ENCODE data around the gene DHX30. TPM values are rescaled to one million over a fixed set of nuclear protein-coding genes. Genes with fewer than 3 reads are reported as not detected.

DHX30 gene, protein sequence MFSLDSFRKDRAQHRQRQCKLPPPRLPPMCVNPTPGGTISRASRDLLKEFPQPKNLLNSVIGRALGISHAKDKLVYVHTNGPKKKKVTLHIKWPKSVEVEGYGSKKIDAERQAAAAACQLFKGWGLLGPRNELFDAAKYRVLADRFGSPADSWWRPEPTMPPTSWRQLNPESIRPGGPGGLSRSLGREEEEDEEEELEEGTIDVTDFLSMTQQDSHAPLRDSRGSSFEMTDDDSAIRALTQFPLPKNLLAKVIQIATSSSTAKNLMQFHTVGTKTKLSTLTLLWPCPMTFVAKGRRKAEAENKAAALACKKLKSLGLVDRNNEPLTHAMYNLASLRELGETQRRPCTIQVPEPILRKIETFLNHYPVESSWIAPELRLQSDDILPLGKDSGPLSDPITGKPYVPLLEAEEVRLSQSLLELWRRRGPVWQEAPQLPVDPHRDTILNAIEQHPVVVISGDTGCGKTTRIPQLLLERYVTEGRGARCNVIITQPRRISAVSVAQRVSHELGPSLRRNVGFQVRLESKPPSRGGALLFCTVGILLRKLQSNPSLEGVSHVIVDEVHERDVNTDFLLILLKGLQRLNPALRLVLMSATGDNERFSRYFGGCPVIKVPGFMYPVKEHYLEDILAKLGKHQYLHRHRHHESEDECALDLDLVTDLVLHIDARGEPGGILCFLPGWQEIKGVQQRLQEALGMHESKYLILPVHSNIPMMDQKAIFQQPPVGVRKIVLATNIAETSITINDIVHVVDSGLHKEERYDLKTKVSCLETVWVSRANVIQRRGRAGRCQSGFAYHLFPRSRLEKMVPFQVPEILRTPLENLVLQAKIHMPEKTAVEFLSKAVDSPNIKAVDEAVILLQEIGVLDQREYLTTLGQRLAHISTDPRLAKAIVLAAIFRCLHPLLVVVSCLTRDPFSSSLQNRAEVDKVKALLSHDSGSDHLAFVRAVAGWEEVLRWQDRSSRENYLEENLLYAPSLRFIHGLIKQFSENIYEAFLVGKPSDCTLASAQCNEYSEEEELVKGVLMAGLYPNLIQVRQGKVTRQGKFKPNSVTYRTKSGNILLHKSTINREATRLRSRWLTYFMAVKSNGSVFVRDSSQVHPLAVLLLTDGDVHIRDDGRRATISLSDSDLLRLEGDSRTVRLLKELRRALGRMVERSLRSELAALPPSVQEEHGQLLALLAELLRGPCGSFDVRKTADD
- polyA plus RNA-seq (2012; rRNA removed), result 86.3 and 90.4 TPM in 2 replicates
- polyA plus RNA-seq (2012; cell fraction: cytosol; rRNA removed), result 33.8 and 48.6 TPM in 2 replicates
- 229 and 256 TPM in 2 replicates for polyA plus RNA-seq (2012; cell fraction: nucleus; rRNA removed)

DNA sequence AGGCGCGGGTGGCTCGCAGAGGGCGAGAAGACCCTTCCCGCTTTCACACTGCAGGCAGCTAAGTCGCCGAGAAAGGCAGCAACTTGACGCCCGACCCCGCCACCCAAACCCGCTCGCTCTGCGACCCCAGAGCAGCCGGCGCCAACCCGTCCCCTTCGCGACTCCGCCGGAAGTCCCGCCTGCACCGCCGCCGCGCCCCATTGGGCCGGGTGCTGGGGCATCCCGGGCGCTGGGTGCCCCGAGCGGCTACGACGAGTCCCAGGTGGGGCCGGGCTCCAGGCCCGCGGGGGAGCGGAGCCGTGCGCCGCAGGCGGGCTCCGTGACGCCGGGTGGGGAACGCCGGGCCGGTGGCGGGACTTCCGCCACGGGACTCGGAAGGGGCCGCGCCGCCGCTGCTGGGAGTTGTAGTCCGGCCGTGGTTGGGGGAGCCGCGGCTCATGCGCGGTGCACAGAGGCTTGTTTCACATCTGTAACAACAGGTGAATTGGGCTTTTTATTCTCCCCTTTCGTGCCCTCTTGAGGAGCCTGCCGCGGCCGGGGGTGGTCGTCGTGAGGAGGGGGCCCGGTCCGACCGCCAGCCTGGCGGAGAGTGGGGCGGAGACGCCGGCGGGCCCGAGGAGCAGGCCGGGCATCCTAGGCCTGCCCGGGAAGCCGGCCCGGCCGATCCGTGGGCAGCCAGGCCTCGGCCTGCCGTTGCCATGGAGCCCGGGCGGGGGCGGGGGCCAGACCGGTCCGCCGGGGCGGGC lies at the start of gene DHX30:
TSS of gene DHX30 (plus strand) at position 405 of the 746 bp plus-strand sequence. CDS start 7,546 bp downstream, outside the sequence.
- POLR2A ChIA-PET, result interaction anchor here (0.6 to 1.4 kb wide), 4 partner anchors 22 to 281 kb away, joined by 3 to 5 read pairs (median 4); partner anchors contain the start of gene SMARCC1
- CTCF ChIA-PET, result interaction anchor here (1.3 to 2.9 kb wide), 3 partner anchors 14 to 281 kb away, joined by 4 to 11 read pairs (median 5); no protein-coding TSS in a partner anchor
- TF ChIP-seq POLR2AphosphoS5 (IDR thresholded peaks at IDR 0.05; ENCODE audit: low read depth, low read length) (peak; percentile 52; the same call in 1 of the 2 replicates), TCF12 (IDR thresholded peaks at IDR 0.05) (no peak), SIN3A (IDR thresholded peaks at IDR 0.05; ENCODE audit: borderline replicate concordance, low read depth, low read length) (peak; percentile 41; the same call in 1 of the 2 replicates), RAD21 (IDR thresholded peaks at IDR 0.05; ENCODE audit: low read length) (no peak), EP300 (IDR thresholded peaks at IDR 0.05; ENCODE audit: borderline replicate concordance in 1 of 2, low read depth in 1 of 2, low read length in 1 of 2) (no peak), JUND (IDR thresholded peaks at IDR 0.05) (no peak), TAF1 (IDR thresholded peaks at IDR 0.05; ENCODE audit: borderline replicate concordance, low read depth, low read length) (peak; percentile 62; the same call in 1 of the 2 replicates), NRF1 (IDR thresholded peaks at IDR 0.05; ENCODE audit: low read depth, low read length) (peak; percentile 72), EZH2phosphoT487 (IDR thresholded peaks at IDR 0.05; ENCODE audit: borderline replicate concordance, low read depth) (no peak), CHD2 (IDR thresholded peaks at IDR 0.05; ENCODE audit: low read length, partially characterized antibody) (peak; percentile 56), MXI1 (IDR thresholded peaks at IDR 0.05; ENCODE audit: low read depth, low read length) (peak; percentile 29; the same call in 1 of the 2 replicates), GABPA (IDR thresholded peaks at IDR 0.05; ENCODE audit: low read depth) (peak; percentile 90), GATA2 (CRISPR knock-in tag; IDR thresholded peaks at IDR 0.05) (no peak)
- TF ChIP-seq, protein P1, sequence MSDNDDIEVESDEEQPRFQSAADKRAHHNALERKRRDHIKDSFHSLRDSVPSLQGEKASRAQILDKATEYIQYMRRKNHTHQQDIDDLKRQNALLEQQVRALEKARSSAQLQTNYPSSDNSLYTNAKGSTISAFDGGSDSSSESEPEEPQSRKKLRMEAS (IDR thresholded peaks at IDR 0.05; ENCODE audit: low read depth), result peak; percentile 5; the same call in 1 of the 2 replicates
- TF ChIP-seq, protein P2, sequence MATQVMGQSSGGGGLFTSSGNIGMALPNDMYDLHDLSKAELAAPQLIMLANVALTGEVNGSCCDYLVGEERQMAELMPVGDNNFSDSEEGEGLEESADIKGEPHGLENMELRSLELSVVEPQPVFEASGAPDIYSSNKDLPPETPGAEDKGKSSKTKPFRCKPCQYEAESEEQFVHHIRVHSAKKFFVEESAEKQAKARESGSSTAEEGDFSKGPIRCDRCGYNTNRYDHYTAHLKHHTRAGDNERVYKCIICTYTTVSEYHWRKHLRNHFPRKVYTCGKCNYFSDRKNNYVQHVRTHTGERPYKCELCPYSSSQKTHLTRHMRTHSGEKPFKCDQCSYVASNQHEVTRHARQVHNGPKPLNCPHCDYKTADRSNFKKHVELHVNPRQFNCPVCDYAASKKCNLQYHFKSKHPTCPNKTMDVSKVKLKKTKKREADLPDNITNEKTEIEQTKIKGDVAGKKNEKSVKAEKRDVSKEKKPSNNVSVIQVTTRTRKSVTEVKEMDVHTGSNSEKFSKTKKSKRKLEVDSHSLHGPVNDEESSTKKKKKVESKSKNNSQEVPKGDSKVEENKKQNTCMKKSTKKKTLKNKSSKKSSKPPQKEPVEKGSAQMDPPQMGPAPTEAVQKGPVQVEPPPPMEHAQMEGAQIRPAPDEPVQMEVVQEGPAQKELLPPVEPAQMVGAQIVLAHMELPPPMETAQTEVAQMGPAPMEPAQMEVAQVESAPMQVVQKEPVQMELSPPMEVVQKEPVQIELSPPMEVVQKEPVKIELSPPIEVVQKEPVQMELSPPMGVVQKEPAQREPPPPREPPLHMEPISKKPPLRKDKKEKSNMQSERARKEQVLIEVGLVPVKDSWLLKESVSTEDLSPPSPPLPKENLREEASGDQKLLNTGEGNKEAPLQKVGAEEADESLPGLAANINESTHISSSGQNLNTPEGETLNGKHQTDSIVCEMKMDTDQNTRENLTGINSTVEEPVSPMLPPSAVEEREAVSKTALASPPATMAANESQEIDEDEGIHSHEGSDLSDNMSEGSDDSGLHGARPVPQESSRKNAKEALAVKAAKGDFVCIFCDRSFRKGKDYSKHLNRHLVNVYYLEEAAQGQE (IDR thresholded peaks at IDR 0.05; ENCODE audit: low read depth, low read length), result no peak; the same call in 1 of the 2 replicates
- TF ChIP-seq, protein P3, sequence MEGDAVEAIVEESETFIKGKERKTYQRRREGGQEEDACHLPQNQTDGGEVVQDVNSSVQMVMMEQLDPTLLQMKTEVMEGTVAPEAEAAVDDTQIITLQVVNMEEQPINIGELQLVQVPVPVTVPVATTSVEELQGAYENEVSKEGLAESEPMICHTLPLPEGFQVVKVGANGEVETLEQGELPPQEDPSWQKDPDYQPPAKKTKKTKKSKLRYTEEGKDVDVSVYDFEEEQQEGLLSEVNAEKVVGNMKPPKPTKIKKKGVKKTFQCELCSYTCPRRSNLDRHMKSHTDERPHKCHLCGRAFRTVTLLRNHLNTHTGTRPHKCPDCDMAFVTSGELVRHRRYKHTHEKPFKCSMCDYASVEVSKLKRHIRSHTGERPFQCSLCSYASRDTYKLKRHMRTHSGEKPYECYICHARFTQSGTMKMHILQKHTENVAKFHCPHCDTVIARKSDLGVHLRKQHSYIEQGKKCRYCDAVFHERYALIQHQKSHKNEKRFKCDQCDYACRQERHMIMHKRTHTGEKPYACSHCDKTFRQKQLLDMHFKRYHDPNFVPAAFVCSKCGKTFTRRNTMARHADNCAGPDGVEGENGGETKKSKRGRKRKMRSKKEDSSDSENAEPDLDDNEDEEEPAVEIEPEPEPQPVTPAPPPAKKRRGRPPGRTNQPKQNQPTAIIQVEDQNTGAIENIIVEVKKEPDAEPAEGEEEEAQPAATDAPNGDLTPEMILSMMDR (IDR thresholded peaks at IDR 0.05), result no peak
- TF ChIP-seq, protein P4, sequence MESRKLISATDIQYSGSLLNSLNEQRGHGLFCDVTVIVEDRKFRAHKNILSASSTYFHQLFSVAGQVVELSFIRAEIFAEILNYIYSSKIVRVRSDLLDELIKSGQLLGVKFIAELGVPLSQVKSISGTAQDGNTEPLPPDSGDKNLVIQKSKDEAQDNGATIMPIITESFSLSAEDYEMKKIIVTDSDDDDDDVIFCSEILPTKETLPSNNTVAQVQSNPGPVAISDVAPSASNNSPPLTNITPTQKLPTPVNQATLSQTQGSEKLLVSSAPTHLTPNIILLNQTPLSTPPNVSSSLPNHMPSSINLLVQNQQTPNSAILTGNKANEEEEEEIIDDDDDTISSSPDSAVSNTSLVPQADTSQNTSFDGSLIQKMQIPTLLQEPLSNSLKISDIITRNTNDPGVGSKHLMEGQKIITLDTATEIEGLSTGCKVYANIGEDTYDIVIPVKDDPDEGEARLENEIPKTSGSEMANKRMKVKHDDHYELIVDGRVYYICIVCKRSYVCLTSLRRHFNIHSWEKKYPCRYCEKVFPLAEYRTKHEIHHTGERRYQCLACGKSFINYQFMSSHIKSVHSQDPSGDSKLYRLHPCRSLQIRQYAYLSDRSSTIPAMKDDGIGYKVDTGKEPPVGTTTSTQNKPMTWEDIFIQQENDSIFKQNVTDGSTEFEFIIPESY (IDR thresholded peaks at IDR 0.05; ENCODE audit: borderline replicate concordance, low read depth), result no peak

More for the DNA sequence above, at the start of gene DHX30:
- Histone ChIP-seq H3K79me2 (ENCODE audit: insufficient read depth) (peaks cover 36% of the 10 kb centered on the region), H3K4me2 (peak within 1 kb of the TSS; percentile 99), H3K4me1 (ENCODE audit: control insufficient read depth in 1 of 2, insufficient read depth in 2 of 2, low read depth in 1 of 2, low read length in 1 of 2) (peaks cover 0 to 4% of the 10 kb centered on the region in 2 experiments; a peak in 2 of 4 replicates), H3K27me3 (ENCODE audit: insufficient read depth) (no peaks in the 10 kb centered on the region), H2AFZ (ENCODE audit: low read depth) (peak within 1 kb of the TSS; percentile 86), H3K27ac (ENCODE audit: low read depth in 2 of 2, low read length in 1 of 2) (peak within 1 kb of the TSS; percentile 91 to 93), H4K20me1 (ENCODE audit: insufficient read depth) (no peaks in the 10 kb centered on the region), H3K9me2 (no peaks in the 10 kb centered on the region), H3K36me3 (replicated peaks in 1 of 2; ENCODE audit: control insufficient read depth in 1 of 2, insufficient read depth in 2 of 2, low read length in 1 of 2) (peaks cover 0 to 12% of the 10 kb centered on the region in 2 experiments), H3F3A (replicated peaks; ENCODE audit: insufficient read depth) (peaks cover 17% of the 10 kb centered on the region), H3K4me3 (ENCODE audit: low read depth in 2 of 2, low read length in 1 of 2) (peak within 1 kb of the TSS; percentile 66 to 100), H3K9ac (peak within 1 kb of the TSS; percentile 99), H3K9me3 (no peaks in the 10 kb centered on the region)
- WGBS (ENCODE audit: low lambda C conversion rate), result 0% methylated on average over 3 of the region's 90 CpGs
- peak; percentile 94 for DNase-seq
